ENCODE measurements around the gene PRKCH. TPM values are rescaled to one million over a fixed set of nuclear protein-coding genes. Genes with fewer than 3 reads are reported as not detected.
"Not testable (repeated sequence)": the region's sequence is repeated elsewhere in the genome, so short reads cannot be mapped to it uniquely, and the experiment has no call there.

Gene PRKCH
- total RNA-seq, 1 donor from 2014 or later = 145 TPM

- Mint-ChIP-seq H3K9me3 (no peaks in the 10 kb centered on the region), H3K27me3 (ENCODE audit: insufficient read depth) (no peaks in the 10 kb centered on the region), H3K27ac (no peak overlapping the region), H3K4me1 (ENCODE audit: low read depth) (peaks cover 42% of the 10 kb centered on the region), H3K4me3 (no peak overlapping the region), H3K36me3 (ENCODE audit: low read depth) (peaks cover 28% of the 10 kb centered on the region)
- DNase-seq (ENCODE audit: low spot score) = no peak
- intact Hi-C loops (cut with micrococcal nuclease) = no loop called here
Measured at GRCh38 chr14:61409782-61410181, 88.4 kb downstream of the PRKCH start.

- not testable (repeated sequence) for H3K4me3 Mint-ChIP-seq; H3K9me3 Mint-ChIP-seq; DNase-seq (ENCODE audit: low spot score); H3K27me3 Mint-ChIP-seq (ENCODE audit: insufficient read depth); H3K4me1 Mint-ChIP-seq (ENCODE audit: low read depth)
- intact Hi-C loops (cut with micrococcal nuclease) = loop anchor here (1.0 to 2.0 kb wide), 2 partner anchors 9 to 17 kb away; no protein-coding TSS in a partner anchor
- H3K27ac Mint-ChIP-seq = peak overlapping the region; percentile 73
- peaks cover 24% of the 10 kb centered on the region for H3K36me3 Mint-ChIP-seq (ENCODE audit: low read depth)
Measured at GRCh38 chr14:61415934-61416333, 94.6 kb downstream of the PRKCH start.

GRCh38 chr14:61416591-61416990 lies 95.2 kb downstream of the PRKCH start:
- Mint-ChIP-seq H3K36me3 (ENCODE audit: low read depth) (peaks cover 18% of the 10 kb centered on the region), H3K9me3 (no peaks in the 10 kb centered on the region), H3K27ac (peak overlapping the region; percentile 73), H3K4me1 (ENCODE audit: low read depth) (no peaks in the 10 kb centered on the region), H3K27me3 (ENCODE audit: insufficient read depth) (no peaks in the 10 kb centered on the region), H3K4me3 (peak overlapping the region; percentile 48)
- no peak for DNase-seq (ENCODE audit: low spot score)
- intact Hi-C loops (cut with micrococcal nuclease) = no loop called here

- H3K9me3 Mint-ChIP-seq = no peaks in the 10 kb centered on the region
- H3K36me3 Mint-ChIP-seq (ENCODE audit: low read depth) = peaks cover 16% of the 10 kb centered on the region
- H3K4me3 Mint-ChIP-seq = peak overlapping the region; percentile 48
- H3K27me3 Mint-ChIP-seq (ENCODE audit: insufficient read depth) = no peaks in the 10 kb centered on the region
- peaks cover under 1% of the 10 kb centered on the region for H3K4me1 Mint-ChIP-seq (ENCODE audit: low read depth)
- intact Hi-C loops (cut with micrococcal nuclease) = no loop called here
- H3K27ac Mint-ChIP-seq = peak overlapping the region; percentile 10
- no peak for DNase-seq (ENCODE audit: low spot score)
Measured at GRCh38 chr14:61417141-61417540, 95.8 kb downstream of the PRKCH start.

DNA sequence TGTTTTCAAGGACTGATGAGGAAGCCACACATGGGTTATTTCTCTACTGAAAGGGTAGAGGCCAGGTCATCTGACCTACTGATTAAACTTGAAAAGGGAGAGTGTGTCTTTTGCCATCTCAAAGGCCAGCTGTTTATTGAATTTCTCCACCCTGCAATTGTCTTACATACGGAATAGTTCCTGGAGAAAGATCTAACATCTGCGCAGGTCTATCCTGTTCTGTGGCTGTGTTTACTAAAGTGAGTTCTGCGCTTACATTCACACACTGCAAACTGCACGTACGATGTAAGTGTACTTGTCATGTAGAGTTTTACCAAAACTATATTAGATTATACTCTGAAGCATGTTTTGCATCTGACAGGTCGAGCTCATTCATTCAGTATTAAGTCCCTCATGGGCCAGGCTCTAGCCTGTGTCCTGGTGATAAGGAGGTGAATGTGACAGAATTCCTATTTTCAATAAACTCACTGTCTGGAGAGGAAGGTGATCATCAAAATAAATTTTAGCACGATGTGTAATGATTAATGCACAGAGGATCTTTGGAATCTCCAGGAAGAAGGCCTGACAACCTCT lies 96.6 kb downstream of the PRKCH start:
- H3K27ac Mint-ChIP-seq = peak overlapping the region; percentile 38
- no peak for DNase-seq (ENCODE audit: low spot score)
- peaks cover 20% of the 10 kb centered on the region for H3K36me3 Mint-ChIP-seq (ENCODE audit: low read depth)
- H3K27me3 Mint-ChIP-seq (ENCODE audit: insufficient read depth) = no peaks in the 10 kb centered on the region
- peak overlapping the region; percentile 1 for H3K4me3 Mint-ChIP-seq
- intact Hi-C loops (cut with micrococcal nuclease) = no loop called here
- H3K4me1 Mint-ChIP-seq (ENCODE audit: low read depth) = peaks cover 6% of the 10 kb centered on the region
- H3K9me3 Mint-ChIP-seq = no peaks in the 10 kb centered on the region

DNA sequence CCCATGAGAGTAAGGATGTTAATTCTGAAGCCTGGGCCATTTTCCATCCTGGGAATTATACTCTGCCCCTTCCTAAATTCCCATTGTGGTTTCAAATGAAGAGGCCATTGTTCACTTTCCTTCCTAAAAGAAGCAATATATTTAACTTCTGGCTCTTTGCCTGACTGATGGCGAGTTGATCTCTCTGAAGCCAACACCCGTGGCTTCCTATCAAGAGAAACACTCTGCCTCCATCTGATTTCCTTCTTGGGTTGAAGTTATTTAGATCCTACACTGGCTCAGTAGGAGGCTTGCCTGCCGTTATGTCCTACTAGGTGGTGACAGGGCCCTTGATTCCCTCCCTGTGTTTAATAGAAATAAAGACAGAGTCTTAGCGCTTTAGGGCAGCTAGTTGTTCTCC lies 97.4 kb downstream of the PRKCH start:
- H3K4me1 Mint-ChIP-seq (ENCODE audit: low read depth) = peaks cover 14% of the 10 kb centered on the region
- intact Hi-C loops (cut with micrococcal nuclease) = loop anchor here (1.0 kb wide), 1 partner anchor 9 kb away; no protein-coding TSS in a partner anchor
- H3K27ac Mint-ChIP-seq = peak overlapping the region; percentile 13
- H3K4me3 Mint-ChIP-seq = no peak overlapping the region
- peaks cover 26% of the 10 kb centered on the region for H3K36me3 Mint-ChIP-seq (ENCODE audit: low read depth)
- no peak for DNase-seq (ENCODE audit: low spot score)
- H3K9me3 Mint-ChIP-seq = peaks cover 5% of the 10 kb centered on the region
- no peaks in the 10 kb centered on the region for H3K27me3 Mint-ChIP-seq (ENCODE audit: insufficient read depth)

DNA sequence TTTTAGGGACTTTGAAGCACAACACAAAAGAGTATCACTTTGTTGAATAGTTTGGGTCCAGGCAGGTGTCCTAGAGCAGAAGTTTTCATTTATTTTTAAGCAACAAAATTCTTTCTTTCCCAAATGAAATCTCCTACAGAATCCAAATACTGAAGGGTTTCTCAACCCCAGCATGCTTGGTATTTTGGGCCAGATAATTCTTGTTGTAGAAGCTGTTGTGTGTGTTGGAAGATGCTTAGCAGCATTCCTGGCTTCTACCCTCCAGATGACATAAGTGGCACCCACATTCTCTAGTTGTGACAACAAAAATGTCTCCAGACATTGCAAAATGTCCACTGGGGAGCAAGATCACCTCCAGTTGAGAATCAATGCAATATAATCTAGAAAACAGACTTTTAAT lies 97.8 kb downstream of the PRKCH start:
- Mint-ChIP-seq H3K27ac (peak overlapping the region; percentile 13), H3K4me3 (no peak overlapping the region), H3K9me3 (peaks cover 9% of the 10 kb centered on the region), H3K27me3 (ENCODE audit: insufficient read depth) (no peaks in the 10 kb centered on the region), H3K4me1 (ENCODE audit: low read depth) (peaks cover 19% of the 10 kb centered on the region), H3K36me3 (ENCODE audit: low read depth) (peaks cover 30% of the 10 kb centered on the region)
- intact Hi-C loops (cut with micrococcal nuclease) = loop anchor here (1.0 kb wide), 1 partner anchor 8 kb away; no protein-coding TSS in a partner anchor
- DNase-seq (ENCODE audit: low spot score) = no peak

GRCh38 chr14:61420326-61420725 lies 98.9 kb downstream of the PRKCH start:
- peaks cover 15% of the 10 kb centered on the region for H3K9me3 Mint-ChIP-seq
- H3K4me3 Mint-ChIP-seq = peak overlapping the region; percentile 54
- H3K27me3 Mint-ChIP-seq (ENCODE audit: insufficient read depth) = no peaks in the 10 kb centered on the region
- H3K4me1 Mint-ChIP-seq (ENCODE audit: low read depth) = peaks cover 20% of the 10 kb centered on the region
- peak overlapping the region; percentile 83 for H3K27ac Mint-ChIP-seq
- no peak for DNase-seq (ENCODE audit: low spot score)
- intact Hi-C loops (cut with micrococcal nuclease) = loop anchor here (2.0 kb wide), 1 partner anchor 32 kb away; no protein-coding TSS in a partner anchor
- peaks cover 36% of the 10 kb centered on the region for H3K36me3 Mint-ChIP-seq (ENCODE audit: low read depth)

DNA sequence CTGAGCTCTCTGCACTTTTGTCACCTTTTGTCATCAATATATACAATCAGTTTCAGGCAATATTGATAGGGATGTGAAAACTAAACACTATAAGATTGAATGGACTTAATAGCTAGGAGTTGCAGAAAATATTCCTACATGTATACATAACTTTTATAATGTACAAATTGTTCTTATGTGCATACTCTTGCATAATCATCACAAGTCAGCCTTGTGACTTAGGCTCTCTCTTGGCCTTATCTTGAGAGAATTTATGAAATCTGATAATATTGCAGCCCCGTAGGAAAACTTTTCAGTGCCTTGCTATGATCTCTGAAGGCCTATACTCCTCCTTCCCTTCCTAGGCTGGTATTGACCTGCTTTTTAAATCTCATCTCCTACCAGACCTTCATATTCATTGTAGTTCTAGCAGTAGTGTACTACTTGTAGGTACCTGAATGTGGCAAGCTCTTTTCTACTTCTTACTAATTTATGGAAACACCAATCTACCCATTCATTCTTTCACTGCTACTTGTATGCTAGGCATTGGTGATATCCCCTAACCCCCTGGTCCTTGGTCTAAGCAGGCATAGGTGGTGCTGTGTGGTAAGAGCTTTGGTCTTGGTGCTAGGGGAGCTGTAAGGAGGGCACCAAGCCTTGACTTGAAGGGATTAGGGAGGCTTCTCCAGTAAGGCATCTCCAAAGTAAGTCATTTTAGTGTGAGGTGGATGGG lies 100.0 kb downstream of the PRKCH start:
- peaks cover 22% of the 10 kb centered on the region for H3K9me3 Mint-ChIP-seq
- H3K27me3 Mint-ChIP-seq (ENCODE audit: insufficient read depth) = no peaks in the 10 kb centered on the region
- peak overlapping the region; percentile 24 for H3K27ac Mint-ChIP-seq
- H3K36me3 Mint-ChIP-seq (ENCODE audit: low read depth) = peaks cover 43% of the 10 kb centered on the region
- intact Hi-C loops (cut with micrococcal nuclease) = loop anchor here (2.0 kb wide), 1 partner anchor 31 kb away; no protein-coding TSS in a partner anchor
- no peak overlapping the region for H3K4me3 Mint-ChIP-seq
- H3K4me1 Mint-ChIP-seq (ENCODE audit: low read depth) = peaks cover 29% of the 10 kb centered on the region
- DNase-seq (ENCODE audit: low spot score) = no peak

GRCh38 chr14:61426048-61426447 lies 104.7 kb downstream of the PRKCH start:
- Mint-ChIP-seq H3K4me3 (no peak overlapping the region), H3K27ac (no peak overlapping the region), H3K9me3 (peaks cover 22% of the 10 kb centered on the region), H3K4me1 (ENCODE audit: low read depth) (peaks cover 71% of the 10 kb centered on the region), H3K27me3 (ENCODE audit: insufficient read depth) (no peaks in the 10 kb centered on the region), H3K36me3 (ENCODE audit: low read depth) (peaks cover 40% of the 10 kb centered on the region)
- DNase-seq (ENCODE audit: low spot score) = no peak
- intact Hi-C loops (cut with micrococcal nuclease) = no loop called here

DNA sequence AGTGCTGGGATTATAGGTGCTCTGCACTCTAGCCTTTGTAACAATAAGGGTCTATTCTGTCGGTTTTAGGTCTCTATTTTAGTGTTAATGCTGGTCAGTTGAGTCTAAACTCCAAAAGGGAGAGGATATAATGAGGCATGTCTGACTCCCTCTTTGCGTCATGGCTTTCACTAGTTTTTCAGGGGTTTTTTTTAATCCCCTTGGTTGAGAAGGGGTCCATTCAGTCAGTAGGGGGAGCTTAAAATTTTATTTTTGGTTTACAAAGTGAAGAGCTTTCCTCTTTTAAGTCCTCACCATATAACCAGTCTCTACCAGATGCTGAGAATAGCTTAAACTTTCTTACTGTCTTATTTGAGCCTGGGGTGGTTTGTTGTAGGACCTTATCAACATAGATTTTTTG lies 106.9 kb downstream of the PRKCH start:
- H3K4me3 Mint-ChIP-seq = no peak overlapping the region
- peaks cover 81% of the 10 kb centered on the region for H3K4me1 Mint-ChIP-seq (ENCODE audit: low read depth)
- H3K27me3 Mint-ChIP-seq (ENCODE audit: insufficient read depth) = no peaks in the 10 kb centered on the region
- peaks cover 31% of the 10 kb centered on the region for H3K36me3 Mint-ChIP-seq (ENCODE audit: low read depth)
- DNase-seq (ENCODE audit: low spot score) = no peak
- intact Hi-C loops (cut with micrococcal nuclease) = no loop called here
- H3K9me3 Mint-ChIP-seq = peaks cover 20% of the 10 kb centered on the region
- no peak overlapping the region for H3K27ac Mint-ChIP-seq

DNA sequence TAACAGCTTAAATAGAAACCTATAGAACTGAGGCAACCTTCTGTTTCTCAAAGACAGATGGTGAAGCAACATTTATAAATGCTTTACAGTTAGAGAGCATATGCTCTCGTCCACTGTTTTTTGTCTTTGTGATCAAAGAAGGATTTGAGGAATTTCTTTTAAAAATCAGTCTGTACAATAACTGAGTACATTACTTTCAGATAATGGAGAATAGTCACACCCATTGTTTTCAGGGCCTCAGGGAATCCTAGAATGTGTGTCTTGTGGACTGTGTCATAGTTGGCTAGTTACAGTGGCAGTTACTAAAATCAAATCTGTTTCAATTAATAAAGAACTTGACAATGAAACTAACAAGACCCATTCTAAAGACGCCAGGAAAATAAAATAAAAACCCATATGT lies 107.9 kb downstream of the PRKCH start:
- Mint-ChIP-seq H3K4me1 (ENCODE audit: low read depth) (peaks cover 81% of the 10 kb centered on the region), H3K4me3 (no peak overlapping the region), H3K27me3 (ENCODE audit: insufficient read depth) (no peaks in the 10 kb centered on the region), H3K36me3 (ENCODE audit: low read depth) (peaks cover 25% of the 10 kb centered on the region), H3K9me3 (peaks cover 11% of the 10 kb centered on the region), H3K27ac (no peak overlapping the region)
- intact Hi-C loops (cut with micrococcal nuclease) = no loop called here
- no peak for DNase-seq (ENCODE audit: low spot score)

DNA sequence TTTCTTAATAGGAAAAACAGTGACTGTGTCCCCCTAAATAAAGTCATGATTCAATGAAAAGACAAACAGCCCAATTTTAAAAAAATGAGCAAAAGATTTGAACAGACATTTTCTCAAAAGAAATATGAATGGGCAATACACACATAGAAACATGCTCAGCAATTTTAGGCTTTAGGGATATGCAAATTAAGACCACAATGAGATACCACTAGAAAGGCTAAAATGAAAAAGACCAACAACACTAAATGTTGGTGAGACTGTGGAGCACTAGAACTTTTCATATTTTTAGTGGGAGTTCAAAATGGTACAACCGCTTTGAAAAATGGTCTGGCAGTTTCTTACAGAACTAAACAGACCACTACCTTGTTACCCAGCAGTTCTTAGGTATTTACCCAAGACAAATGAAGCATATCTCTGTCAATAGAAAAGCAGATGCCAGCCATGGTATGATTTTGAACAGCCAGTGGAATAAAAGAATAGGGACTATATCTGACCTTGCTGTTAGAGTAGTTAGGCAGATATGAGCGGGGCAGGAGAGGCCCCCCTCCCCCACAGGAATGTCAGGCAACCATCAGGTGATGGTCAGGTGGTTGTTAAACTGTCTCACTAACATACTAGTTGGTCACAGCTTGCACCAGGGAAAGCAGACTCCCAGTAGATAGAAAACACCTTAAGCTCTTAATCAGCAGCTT lies 108.8 kb downstream of the PRKCH start:
- Mint-ChIP-seq H3K4me3 (no peak overlapping the region), H3K9me3 (peaks cover 7% of the 10 kb centered on the region), H3K36me3 (ENCODE audit: low read depth) (peaks cover 22% of the 10 kb centered on the region), H3K27me3 (ENCODE audit: insufficient read depth) (no peaks in the 10 kb centered on the region), H3K27ac (no peak overlapping the region), H3K4me1 (ENCODE audit: low read depth) (peaks cover 85% of the 10 kb centered on the region)
- intact Hi-C loops (cut with micrococcal nuclease) = no loop called here
- no peak for DNase-seq (ENCODE audit: low spot score)
